Panc1 (cell line): ENCODE measurements around the gene GPD1. TPM values are rescaled to one million over a fixed set of nuclear protein-coding genes. Genes with fewer than 3 reads are reported as not detected.

Source experiments
- ATAC-seq: fragments of 200-7000 bp; cut with Tn5 transposase; 2 replicates; pipeline ENCODE4 v1.9.1; 2020; ENCODE audit warnings: mild to moderate bottlenecking, moderate library complexity
- BruUV-seq: library from RNA; stranded (reverse); fragments of 400-500 nt; replicated peaks from 2 replicates; lab custom pipeline; 2021; lab: Mats Ljungman, UMichigan
- CTCF ChIA-PET: fragments of 300-600 bp; sonication (Branson Sonifier 250); formaldehyde crosslinking; loops from one replicate; lab custom pipeline; 2022; ENCODE audit warnings: antibody characterized with exemption; lab: Charles Lee
- POLR2A ChIA-PET: fragments of 300-600 bp; sonication (Branson Sonifier 250); formaldehyde crosslinking; loops from one replicate; lab custom pipeline; 2022; ENCODE audit warnings: antibody characterized with exemption; lab: Charles Lee
- DNase-seq: peaks from one replicate; pipeline ENCODE4 v3.0.0-alpha.2; 2010; ENCODE audit warnings: low read depth, low spot score
- H3K27ac ChIP-seq: 2 replicates; pipeline ENCODE4 v1.5.1; 2011; ENCODE audit warnings: mild to moderate bottlenecking, low read length, inconsistent platforms
- H3K27me3 ChIP-seq: fragments of 200-500 bp; sonication (Bioruptor generic); 2 replicates; pipeline ENCODE4 v1.6.0; 2014; ENCODE audit warnings: low read length, inconsistent platforms; ENCODE audit not compliant: control insufficient read depth, insufficient read depth
- H3K36me3 ChIP-seq: fragments of 200-500 bp; sonication (Bioruptor generic); 2 replicates; pipeline ENCODE4 v1.5.1; 2014; ENCODE audit warnings: inconsistent platforms, mild to moderate bottlenecking, low read length, moderate library complexity; ENCODE audit not compliant: control insufficient read depth, insufficient read depth
- H3K4me1 ChIP-seq: 2 replicates; pipeline ENCODE4 v1.5.1; 2011; ENCODE audit warnings: inconsistent platforms, mild to moderate bottlenecking, low read length, moderate library complexity; ENCODE audit not compliant: control insufficient read depth, insufficient read depth
- H3K4me3 ChIP-seq, 2 experiments: 2 replicates each; pipeline ENCODE4 v1.5.1; 2011 to 2012; ENCODE audit warnings: low read depth in 2 of 2, low read length in 2 of 2, mild to moderate bottlenecking in 2 of 2, inconsistent platforms in 1 of 2, moderate library complexity in 1 of 2
- H3K9me3 ChIP-seq: fragments of 200-500 bp; sonication (Bioruptor generic); 2 replicates; pipeline ENCODE4 v1.5.1; 2014; ENCODE audit warnings: low read depth, mild to moderate bottlenecking, inconsistent platforms, low read length, moderate library complexity; ENCODE audit not compliant: control insufficient read depth, insufficient read depth
- POLR2AphosphoS5 ChIP-seq: IDR thresholded peaks from 2 replicates; pipeline ENCODE4 v1.6.1; 2012; ENCODE audit warnings: mild to moderate bottlenecking, low read depth, low read length, moderate library complexity
- SIN3A ChIP-seq: IDR thresholded peaks from 2 replicates; pipeline ENCODE4 v1.6.1; 2012; ENCODE audit warnings: low read depth, mild to moderate bottlenecking, low read length, moderate library complexity, borderline replicate concordance; ENCODE audit not compliant: insufficient read depth
- TCF7L2 ChIP-seq: IDR thresholded peaks from 2 replicates; pipeline ENCODE4 v1.6.1; 2011; ENCODE audit warnings: mild to moderate bottlenecking, low read depth, low read length, inconsistent platforms
- in situ Hi-C: cut with HindIII; loops from 2 replicates; pipeline ENCODE4 v1.10.0; 2016; ENCODE audit warnings: low sequenced_read_pairs, low pct_unique_long_range_greater_than_20kb
- intact Hi-C: fragments of 100-400 bp; cut with micrococcal nuclease; formaldehyde crosslinking; loops from one replicate; pipeline ENCODE4 v1.10.0; 2022; ENCODE audit not compliant: unreplicated experiment
- total RNA-seq: library from RNA; stranded (reverse); gene quantifications from one replicate; pipeline ENCODE4 v1.2.1, GENCODE V29; 2021; ENCODE audit not compliant: unreplicated experiment
- TF ChIP-seq, protein P1 (sequence below): fragments of 450-650 bp; IDR thresholded peaks from 2 replicates; pipeline ENCODE4 v1.5.1; 2017; ENCODE audit warnings: mild to moderate bottlenecking
- TF ChIP-seq, protein P2 (sequence below), 2 experiments: IDR thresholded peaks; 2 replicates each; pipeline ENCODE4 v1.6.1; 2011 to 2012; ENCODE audit warnings: low read depth in 2 of 2, control low read depth in 1 of 2, low read length in 1 of 2, mild to moderate bottlenecking in 1 of 2, moderate library complexity in 1 of 2; ENCODE audit not compliant: insufficient read depth in 1 of 2

The GPD1 gene
- total RNA-seq, 1 experiment from 2014 or later = 0.28 TPM

DNA sequence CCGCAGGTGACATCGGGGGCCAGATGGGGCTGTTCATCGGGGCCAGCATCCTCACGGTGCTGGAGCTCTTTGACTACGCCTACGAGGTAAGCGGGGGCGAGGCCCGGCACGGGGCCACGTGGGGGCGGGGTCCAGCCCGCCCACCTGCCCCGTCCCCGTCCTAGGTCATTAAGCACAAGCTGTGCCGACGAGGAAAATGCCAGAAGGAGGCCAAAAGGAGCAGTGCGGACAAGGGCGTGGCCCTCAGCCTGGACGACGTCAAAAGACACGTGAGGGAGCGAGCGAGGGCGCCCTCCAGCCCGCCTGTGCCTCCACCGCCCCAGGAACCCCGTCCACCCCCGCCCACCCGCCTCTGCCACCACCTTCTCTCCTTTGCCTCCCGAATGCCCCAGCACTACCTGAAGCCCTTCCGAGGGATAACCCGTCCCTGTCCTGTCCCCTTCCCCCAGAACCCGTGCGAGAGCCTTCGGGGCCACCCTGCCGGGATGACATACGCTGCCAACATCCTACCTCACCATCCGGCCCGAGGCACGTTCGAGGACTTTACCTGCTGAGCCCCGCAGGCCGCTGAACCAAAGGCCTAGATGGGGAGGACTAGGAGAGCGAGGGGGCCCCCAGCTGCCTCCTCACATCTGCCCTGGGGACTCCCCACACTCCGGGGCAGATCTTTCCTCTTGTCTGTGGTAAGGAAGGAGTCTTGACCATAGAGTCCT lies 22.6 kb upstream of the GPD1 start:
- Histone ChIP-seq H3K27me3 (no peaks in the 10 kb centered on the region), H3K9me3 (no peaks in the 10 kb centered on the region), H3K4me3 (no peak overlapping the region), H3K36me3 (no peaks in the 10 kb centered on the region), H3K27ac (no peak overlapping the region), H3K4me1 (peaks cover 4% of the 10 kb centered on the region; the same call in 1 of the 2 replicates)
- no peak for ATAC-seq
- intact Hi-C loops (loop anchor here (10.0 kb wide), 1 partner anchor 234 kb away; no protein-coding TSS in a partner anchor), in situ Hi-C loops (no loop called here)
- no peak for DNase-seq
- no TSS peak for BruUV-seq
- CTCF ChIA-PET = no interaction called here
- POLR2A ChIA-PET = interaction anchor here (0.6 kb wide), 1 partner anchor 945 kb away, joined by 3 read pairs; the partner anchor contains the start of gene SLC11A2
- TF ChIP-seq, protein P1, sequence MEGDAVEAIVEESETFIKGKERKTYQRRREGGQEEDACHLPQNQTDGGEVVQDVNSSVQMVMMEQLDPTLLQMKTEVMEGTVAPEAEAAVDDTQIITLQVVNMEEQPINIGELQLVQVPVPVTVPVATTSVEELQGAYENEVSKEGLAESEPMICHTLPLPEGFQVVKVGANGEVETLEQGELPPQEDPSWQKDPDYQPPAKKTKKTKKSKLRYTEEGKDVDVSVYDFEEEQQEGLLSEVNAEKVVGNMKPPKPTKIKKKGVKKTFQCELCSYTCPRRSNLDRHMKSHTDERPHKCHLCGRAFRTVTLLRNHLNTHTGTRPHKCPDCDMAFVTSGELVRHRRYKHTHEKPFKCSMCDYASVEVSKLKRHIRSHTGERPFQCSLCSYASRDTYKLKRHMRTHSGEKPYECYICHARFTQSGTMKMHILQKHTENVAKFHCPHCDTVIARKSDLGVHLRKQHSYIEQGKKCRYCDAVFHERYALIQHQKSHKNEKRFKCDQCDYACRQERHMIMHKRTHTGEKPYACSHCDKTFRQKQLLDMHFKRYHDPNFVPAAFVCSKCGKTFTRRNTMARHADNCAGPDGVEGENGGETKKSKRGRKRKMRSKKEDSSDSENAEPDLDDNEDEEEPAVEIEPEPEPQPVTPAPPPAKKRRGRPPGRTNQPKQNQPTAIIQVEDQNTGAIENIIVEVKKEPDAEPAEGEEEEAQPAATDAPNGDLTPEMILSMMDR = no peak
- TF ChIP-seq POLR2AphosphoS5 (no peak), SIN3A (no peak), TCF7L2 (no peak)
- TF ChIP-seq, protein P2, sequence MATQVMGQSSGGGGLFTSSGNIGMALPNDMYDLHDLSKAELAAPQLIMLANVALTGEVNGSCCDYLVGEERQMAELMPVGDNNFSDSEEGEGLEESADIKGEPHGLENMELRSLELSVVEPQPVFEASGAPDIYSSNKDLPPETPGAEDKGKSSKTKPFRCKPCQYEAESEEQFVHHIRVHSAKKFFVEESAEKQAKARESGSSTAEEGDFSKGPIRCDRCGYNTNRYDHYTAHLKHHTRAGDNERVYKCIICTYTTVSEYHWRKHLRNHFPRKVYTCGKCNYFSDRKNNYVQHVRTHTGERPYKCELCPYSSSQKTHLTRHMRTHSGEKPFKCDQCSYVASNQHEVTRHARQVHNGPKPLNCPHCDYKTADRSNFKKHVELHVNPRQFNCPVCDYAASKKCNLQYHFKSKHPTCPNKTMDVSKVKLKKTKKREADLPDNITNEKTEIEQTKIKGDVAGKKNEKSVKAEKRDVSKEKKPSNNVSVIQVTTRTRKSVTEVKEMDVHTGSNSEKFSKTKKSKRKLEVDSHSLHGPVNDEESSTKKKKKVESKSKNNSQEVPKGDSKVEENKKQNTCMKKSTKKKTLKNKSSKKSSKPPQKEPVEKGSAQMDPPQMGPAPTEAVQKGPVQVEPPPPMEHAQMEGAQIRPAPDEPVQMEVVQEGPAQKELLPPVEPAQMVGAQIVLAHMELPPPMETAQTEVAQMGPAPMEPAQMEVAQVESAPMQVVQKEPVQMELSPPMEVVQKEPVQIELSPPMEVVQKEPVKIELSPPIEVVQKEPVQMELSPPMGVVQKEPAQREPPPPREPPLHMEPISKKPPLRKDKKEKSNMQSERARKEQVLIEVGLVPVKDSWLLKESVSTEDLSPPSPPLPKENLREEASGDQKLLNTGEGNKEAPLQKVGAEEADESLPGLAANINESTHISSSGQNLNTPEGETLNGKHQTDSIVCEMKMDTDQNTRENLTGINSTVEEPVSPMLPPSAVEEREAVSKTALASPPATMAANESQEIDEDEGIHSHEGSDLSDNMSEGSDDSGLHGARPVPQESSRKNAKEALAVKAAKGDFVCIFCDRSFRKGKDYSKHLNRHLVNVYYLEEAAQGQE (IDR thresholded peaks at IDR 0.05; ENCODE audit: insufficient read depth in 1 of 2, low read depth in 2 of 2, low read length in 1 of 2) = no peak

DNA sequence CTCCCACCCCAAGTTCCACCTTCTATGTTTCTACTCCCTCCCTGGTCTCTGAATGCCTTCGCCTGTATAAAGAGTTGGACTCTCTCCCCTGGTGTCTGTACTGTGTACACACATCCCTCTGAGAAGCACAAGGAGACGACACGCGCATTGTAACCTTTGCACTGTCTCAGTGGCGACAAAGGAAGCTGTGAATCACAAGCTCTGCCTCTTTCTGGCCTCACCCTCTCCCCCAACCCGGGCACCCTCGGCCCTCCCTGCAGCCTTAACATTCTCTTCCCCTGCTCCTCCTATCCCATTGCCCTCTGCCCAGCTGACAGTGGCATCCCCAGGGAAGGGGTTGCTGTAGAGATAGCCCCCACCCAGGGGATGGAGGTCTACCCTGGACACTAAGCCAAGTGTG lies 21.2 kb upstream of the GPD1 start:
- TF ChIP-seq, protein P2 (IDR thresholded peaks at IDR 0.05; ENCODE audit: insufficient read depth in 1 of 2, low read depth in 2 of 2, low read length in 1 of 2) = no peak
- TF ChIP-seq, protein P1 = no peak
- TF ChIP-seq POLR2AphosphoS5 (no peak), TCF7L2 (no peak), SIN3A (no peak)
- no peaks in the 10 kb centered on the region for H3K27me3 ChIP-seq
- H3K27ac ChIP-seq = no peak overlapping the region
- ATAC-seq (no peak), DNase-seq (no peak)
- in situ Hi-C loops = no loop called here
- CTCF ChIA-PET = interaction anchor here (1.4 kb wide), 1 partner anchor 13 kb away, joined by 6 read pairs; no protein-coding TSS in a partner anchor
- H3K4me1 ChIP-seq = peaks cover 4% of the 10 kb centered on the region; the same call in 1 of the 2 replicates
- POLR2A ChIA-PET = no interaction called here
- intact Hi-C loops = loop anchor here (10.0 kb wide), 1 partner anchor 232 kb away; no protein-coding TSS in a partner anchor
- H3K4me3 ChIP-seq = no peak overlapping the region
- no peaks in the 10 kb centered on the region for H3K36me3 ChIP-seq
- BruUV-seq = no TSS peak
- no peaks in the 10 kb centered on the region for H3K9me3 ChIP-seq
